SK-N-SH (cell line): ENCODE results near the gene RAB40C. TPM values are rescaled to one million over a fixed set of nuclear protein-coding genes. Genes with fewer than 3 reads are reported as not detected.

Source experiments
- CTCF ChIA-PET: fragments of 300-600, 350-600 bp; formaldehyde crosslinking; extraction: SDS; loops from one replicate; lab custom pipeline; 2021; lab: Yijun Ruan, JAX
- POLR2A ChIA-PET: fragments of 350-600 bp; sonication (Branson Sonifier 250); formaldehyde crosslinking; extraction: SDS; loops from one replicate; lab custom pipeline; 2020; ENCODE audit warnings: antibody characterized with exemption, inconsistent platforms; lab: Yijun Ruan, JAX
- DNase-seq: peaks from one replicate; pipeline ENCODE4 v3.0.0; 2012
- H2AFZ ChIP-seq: fragments of 200-600 bp; sonication (generic); 2 replicates; pipeline ENCODE4 v1.8.1; 2016; ENCODE audit warnings: antibody characterized with exemption, mild to moderate bottlenecking, low read depth
- H3F3A ChIP-seq: fragments of 200-600 bp; sonication (generic); replicated peaks from 2 replicates; pipeline ENCODE3; 2016; ENCODE audit warnings: antibody characterized with exemption, mild to moderate bottlenecking; ENCODE audit not compliant: insufficient read depth
- H3K27ac ChIP-seq, 2 experiments: fragments of 200-500 bp in 1 of 2; fragments of 200-600 bp in 1 of 2; sonication (Bioruptor generic) in 1 of 2; sonication (generic), shearing (Covaris generic) in 1 of 2; 2 replicates each; pipeline versions ENCODE4 v1.5.1 to v1.6.1; 2014 to 2016; ENCODE audit warnings: low read depth in 2 of 2, inconsistent platforms in 1 of 2, low read length in 1 of 2, mild to moderate bottlenecking in 1 of 2, mixed read lengths in 1 of 2
- H3K27me3 ChIP-seq: fragments of 200-600 bp; sonication (generic), shearing (Covaris generic); 2 replicates; pipeline ENCODE4 v1.6.1; 2016; ENCODE audit warnings: mixed run types; ENCODE audit not compliant: insufficient read depth
- H3K36me3 ChIP-seq, 2 experiments: fragments of 200-500 bp in 1 of 2; fragments of 200-600 bp in 1 of 2; sonication (Bioruptor generic) in 1 of 2; sonication (generic) in 1 of 2; replicated peaks in 1 of 2; 2 replicates each; pipeline versions ENCODE3 to v1.5.1; 2014 to 2016; ENCODE audit warnings: low read length in 1 of 2, mild to moderate bottlenecking in 1 of 2; ENCODE audit not compliant: insufficient read depth in 2 of 2, control insufficient read depth in 1 of 2
- H3K4me1 ChIP-seq, 2 experiments: fragments of 200-500 bp in 1 of 2; fragments of 200-600 bp in 1 of 2; sonication (Bioruptor generic) in 1 of 2; sonication (generic), shearing (Covaris generic) in 1 of 2; 2 replicates each; pipeline versions ENCODE4 v1.5.1 to v1.6.1; 2014 to 2016; ENCODE audit warnings: low read depth in 1 of 2, low read length in 1 of 2, mixed run types in 1 of 2; ENCODE audit not compliant: insufficient read depth in 2 of 2, control insufficient read depth in 1 of 2
- H3K4me2 ChIP-seq: fragments of 200-600 bp; sonication (generic), shearing (Covaris generic); 2 replicates; pipeline ENCODE4 v1.6.1; 2017; ENCODE audit warnings: mixed run types
- H3K4me3 ChIP-seq, 2 experiments: fragments of 200-500 bp in 1 of 2; fragments of 200-600 bp in 1 of 2; sonication (Bioruptor generic) in 1 of 2; sonication (generic), shearing (Covaris generic) in 1 of 2; 2 replicates each; pipeline versions ENCODE4 v1.5.1 to v1.8.1; 2014 to 2016; ENCODE audit warnings: low read depth in 2 of 2, inconsistent platforms in 1 of 2, low read length in 1 of 2, mild to moderate bottlenecking in 1 of 2, mixed read lengths in 1 of 2, moderate library complexity in 1 of 2
- H3K79me2 ChIP-seq: fragments of 200-600 bp; sonication (generic); 2 replicates; pipeline ENCODE4 v1.8.1; 2017; ENCODE audit warnings: mild to moderate bottlenecking; ENCODE audit not compliant: insufficient read depth
- H3K9ac ChIP-seq: fragments of 200-600 bp; sonication (generic); 2 replicates; pipeline ENCODE4 v1.6.1; 2017; ENCODE audit warnings: mixed run types
- H3K9me2 ChIP-seq: fragments of 200-600 bp; sonication (generic); 2 replicates; pipeline ENCODE4 v1.6.1; 2017; ENCODE audit warnings: mixed run types
- H3K9me3 ChIP-seq: fragments of 200-600 bp; sonication (generic); 2 replicates; pipeline ENCODE4 v1.6.1; 2017; ENCODE audit warnings: mixed run types, mild to moderate bottlenecking, moderate library complexity
- H4K20me1 ChIP-seq: fragments of 200-600 bp; sonication (generic); 2 replicates; pipeline ENCODE4 v1.6.1; 2017; ENCODE audit warnings: mild to moderate bottlenecking, mixed run types; ENCODE audit not compliant: insufficient read depth
- CHD2 ChIP-seq: fragments of 150-350 bp; IDR thresholded peaks from 2 replicates; pipeline ENCODE4 v1.6.1; 2018; ENCODE audit warnings: low read length; ENCODE audit not compliant: partially characterized antibody
- EP300 ChIP-seq, 2 experiments: IDR thresholded peaks; 2 replicates each; pipeline versions ENCODE4 v1.4.0 to v1.6.1; 2012; ENCODE audit warnings: borderline replicate concordance in 1 of 2, low read depth in 1 of 2, low read length in 1 of 2
- GABPA ChIP-seq: IDR thresholded peaks from 2 replicates; pipeline ENCODE4 v1.4.0; 2012; ENCODE audit warnings: low read depth, mild to moderate bottlenecking
- IRF3 ChIP-seq: fragments of 150-350 bp; IDR thresholded peaks from 2 replicates; pipeline ENCODE4 v1.6.1; 2016; ENCODE audit warnings: mild to moderate bottlenecking, low read depth, low read length
- MEF2A ChIP-seq: IDR thresholded peaks from 2 replicates; pipeline ENCODE4 v1.4.0; 2012; ENCODE audit warnings: low read depth, borderline replicate concordance
- NFIC ChIP-seq: IDR thresholded peaks from 2 replicates; pipeline ENCODE4 v1.4.0; 2012; ENCODE audit warnings: borderline replicate concordance
- NRF1 ChIP-seq: IDR thresholded peaks from 2 replicates; pipeline ENCODE4 v1.6.1; 2012; ENCODE audit warnings: low read depth, mild to moderate bottlenecking, low read length
- RCOR1 ChIP-seq: fragments of 150-350 bp; IDR thresholded peaks from 2 replicates; pipeline ENCODE4 v1.6.1; 2017; ENCODE audit warnings: antibody characterized with exemption, low read length
- RFX5 ChIP-seq: IDR thresholded peaks from 2 replicates; pipeline ENCODE4 v1.6.1; 2012; ENCODE audit warnings: mild to moderate bottlenecking, improper control_type of control experiment, low read length
- SIN3A ChIP-seq: IDR thresholded peaks from 2 replicates; pipeline ENCODE4 v1.6.1; 2012; ENCODE audit warnings: low read depth, mild to moderate bottlenecking, low read length, moderate library complexity, borderline replicate concordance
- TEAD4 ChIP-seq: IDR thresholded peaks from 2 replicates; pipeline ENCODE4 v1.4.0; 2012; ENCODE audit warnings: mild to moderate bottlenecking, borderline replicate concordance; ENCODE audit not compliant: insufficient read depth
- YY1 ChIP-seq: IDR thresholded peaks from 2 replicates; pipeline ENCODE4 v1.4.0; 2012; ENCODE audit warnings: low read depth, mild to moderate bottlenecking
- WGBS: methylation state at CpG from one replicate; pipeline ENCODE4 v1.1.6; 2017; ENCODE audit warnings: low lambda C conversion rate; 5-methylcytosine and 5-hydroxymethylcytosine counted together
- polyA plus RNA-seq, 3 experiments: library from polyadenylated mRNA; depleted of rRNA; stranded (reverse); fragments of >200 nt; gene quantifications; 2 replicates each; pipeline ENCODE4 v1.2.3, GENCODE V29; 2012
- TF ChIP-seq, protein P1 (sequence below): fragments of 200-600 bp; sonication (generic); IDR thresholded peaks from 2 replicates; pipeline ENCODE4 v1.6.1; 2017; ENCODE audit warnings: antibody characterized with exemption, mild to moderate bottlenecking, moderate library complexity
- TF ChIP-seq, protein P2 (sequence below): IDR thresholded peaks from 2 replicates; pipeline ENCODE4 v1.4.0; 2012; ENCODE audit warnings: low read depth, borderline replicate concordance

The RAB40C gene
- polyA plus RNA-seq, 1 of the 3 experiments (the other 2 are of a cell fraction): 13.0 TPM

DNA sequence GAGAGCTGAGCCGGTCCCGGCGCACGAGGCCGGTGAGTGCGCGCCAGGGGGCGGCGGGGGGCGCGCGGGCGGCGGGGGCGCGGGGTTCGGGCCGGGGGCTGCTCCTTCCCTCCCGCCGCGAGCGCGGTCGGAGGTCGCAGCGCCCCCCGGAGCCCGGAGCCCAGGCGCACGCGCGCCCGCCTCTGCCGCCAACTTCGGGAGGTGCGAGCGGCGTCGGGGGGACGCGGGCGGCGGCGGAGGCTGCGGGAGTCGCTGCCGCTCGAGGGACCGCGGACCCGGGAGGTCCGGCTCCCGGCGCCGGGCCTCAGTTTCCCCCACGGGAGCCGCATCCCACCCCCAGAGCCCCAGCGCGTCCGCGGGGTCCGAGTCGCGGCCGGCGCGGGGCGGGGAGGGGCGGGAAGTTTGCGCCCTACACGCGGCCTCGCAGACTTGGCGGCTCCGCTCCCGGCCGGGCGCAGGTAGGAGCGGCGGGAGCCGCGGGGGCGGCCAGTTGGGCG lies 29.6 kb upstream of the RAB40C start, which contains the start of gene PRR35:
Gene PRR35 (plus strand): TSS at position 191 of the 497 bp plus-strand sequence. CDS start 2,901 bp downstream, outside the sequence.
- TF ChIP-seq RCOR1 (no peak), TEAD4 (no peak), SIN3A (no peak), MEF2A (no peak), GABPA (no peak), NRF1 (no peak), EP300 (IDR thresholded peaks at IDR 0.05; ENCODE audit: borderline replicate concordance in 1 of 2, low read depth in 1 of 2, low read length in 1 of 2) (no peak), RFX5 (no peak), IRF3 (no peak), YY1 (no peak), CHD2 (no peak), NFIC (no peak)
- TF ChIP-seq, protein P1, sequence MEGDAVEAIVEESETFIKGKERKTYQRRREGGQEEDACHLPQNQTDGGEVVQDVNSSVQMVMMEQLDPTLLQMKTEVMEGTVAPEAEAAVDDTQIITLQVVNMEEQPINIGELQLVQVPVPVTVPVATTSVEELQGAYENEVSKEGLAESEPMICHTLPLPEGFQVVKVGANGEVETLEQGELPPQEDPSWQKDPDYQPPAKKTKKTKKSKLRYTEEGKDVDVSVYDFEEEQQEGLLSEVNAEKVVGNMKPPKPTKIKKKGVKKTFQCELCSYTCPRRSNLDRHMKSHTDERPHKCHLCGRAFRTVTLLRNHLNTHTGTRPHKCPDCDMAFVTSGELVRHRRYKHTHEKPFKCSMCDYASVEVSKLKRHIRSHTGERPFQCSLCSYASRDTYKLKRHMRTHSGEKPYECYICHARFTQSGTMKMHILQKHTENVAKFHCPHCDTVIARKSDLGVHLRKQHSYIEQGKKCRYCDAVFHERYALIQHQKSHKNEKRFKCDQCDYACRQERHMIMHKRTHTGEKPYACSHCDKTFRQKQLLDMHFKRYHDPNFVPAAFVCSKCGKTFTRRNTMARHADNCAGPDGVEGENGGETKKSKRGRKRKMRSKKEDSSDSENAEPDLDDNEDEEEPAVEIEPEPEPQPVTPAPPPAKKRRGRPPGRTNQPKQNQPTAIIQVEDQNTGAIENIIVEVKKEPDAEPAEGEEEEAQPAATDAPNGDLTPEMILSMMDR: no peak
- TF ChIP-seq, protein P2, sequence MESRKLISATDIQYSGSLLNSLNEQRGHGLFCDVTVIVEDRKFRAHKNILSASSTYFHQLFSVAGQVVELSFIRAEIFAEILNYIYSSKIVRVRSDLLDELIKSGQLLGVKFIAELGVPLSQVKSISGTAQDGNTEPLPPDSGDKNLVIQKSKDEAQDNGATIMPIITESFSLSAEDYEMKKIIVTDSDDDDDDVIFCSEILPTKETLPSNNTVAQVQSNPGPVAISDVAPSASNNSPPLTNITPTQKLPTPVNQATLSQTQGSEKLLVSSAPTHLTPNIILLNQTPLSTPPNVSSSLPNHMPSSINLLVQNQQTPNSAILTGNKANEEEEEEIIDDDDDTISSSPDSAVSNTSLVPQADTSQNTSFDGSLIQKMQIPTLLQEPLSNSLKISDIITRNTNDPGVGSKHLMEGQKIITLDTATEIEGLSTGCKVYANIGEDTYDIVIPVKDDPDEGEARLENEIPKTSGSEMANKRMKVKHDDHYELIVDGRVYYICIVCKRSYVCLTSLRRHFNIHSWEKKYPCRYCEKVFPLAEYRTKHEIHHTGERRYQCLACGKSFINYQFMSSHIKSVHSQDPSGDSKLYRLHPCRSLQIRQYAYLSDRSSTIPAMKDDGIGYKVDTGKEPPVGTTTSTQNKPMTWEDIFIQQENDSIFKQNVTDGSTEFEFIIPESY: no peak
- TF ChIP-seq, all 33 proteins: peak for 0
- CTCF ChIA-PET: interaction anchor here (1.2 to 1.5 kb wide), 2 partner anchors 13 to 30 kb away, joined by 3 read pairs; no protein-coding TSS in a partner anchor
- no peaks in the 10 kb centered on the region for H3K9me3 ChIP-seq
- no peaks in the 10 kb centered on the region for H4K20me1 ChIP-seq
- no peaks in the 10 kb centered on the region for H3F3A ChIP-seq
- H3K79me2 ChIP-seq: no peaks in the 10 kb centered on the region
- H3K9ac ChIP-seq: no peak within 1 kb of the TSS
- H3K36me3 ChIP-seq: no peaks in the 10 kb centered on the region
- H3K4me1 ChIP-seq: peaks cover 0 to 20% of the 10 kb centered on the region in 2 experiments; a peak in 1 of 4 replicates
- peaks cover 27% of the 10 kb centered on the region for H3K27me3 ChIP-seq
- WGBS: no CpG with 5 or more reads among the region's 84 CpGs
- H3K27ac ChIP-seq: no peak within 1 kb of the TSS
- POLR2A ChIA-PET: no interaction called here
- no peak within 1 kb of the TSS for H2AFZ ChIP-seq
- DNase-seq: peak; percentile 64
- H3K4me3 ChIP-seq: no peak within 1 kb of the TSS
- no peak within 1 kb of the TSS for H3K4me2 ChIP-seq
- H3K9me2 ChIP-seq: no peaks in the 10 kb centered on the region
